Gastroesophageal sphincter (tissue), 3 donors: ENCODE measurements around the gene TXNL4A.

Experiments used
- EP300 ChIP-seq: sonication (generic); formaldehyde crosslinking; IDR thresholded peaks from one replicate; pipeline ENCODE4 v1.6.1; 2017; ENCODE audit warnings: antibody characterized with exemption, mild to moderate bottlenecking
- POLR2A ChIP-seq, 2 donors: fragments of 450-650 bp; IDR thresholded peaks; one replicate each; pipeline ENCODE4 v1.6.1; 2017; ENCODE audit warnings: antibody characterized with exemption in 2 of 2, mild to moderate bottlenecking in 2 of 2, moderate library complexity in 1 of 2
- POLR2AphosphoS5 ChIP-seq: sonication (generic); formaldehyde crosslinking; IDR thresholded peaks from one replicate; pipeline ENCODE4 v1.6.1; 2017; ENCODE audit warnings: antibody characterized with exemption
- TF ChIP-seq, protein P1 (sequence below), 4 experiments: fragments of 200-600 bp in 2 of 4; fragments of 450-650 bp in 2 of 4; sonication (generic) in 1 of 4; IDR thresholded peaks; one replicate each; pipeline ENCODE4 v1.5.1; 2017 to 2019; ENCODE audit warnings: antibody characterized with exemption in 4 of 4, mild to moderate bottlenecking in 2 of 4, moderate library complexity in 2 of 4

DNA sequence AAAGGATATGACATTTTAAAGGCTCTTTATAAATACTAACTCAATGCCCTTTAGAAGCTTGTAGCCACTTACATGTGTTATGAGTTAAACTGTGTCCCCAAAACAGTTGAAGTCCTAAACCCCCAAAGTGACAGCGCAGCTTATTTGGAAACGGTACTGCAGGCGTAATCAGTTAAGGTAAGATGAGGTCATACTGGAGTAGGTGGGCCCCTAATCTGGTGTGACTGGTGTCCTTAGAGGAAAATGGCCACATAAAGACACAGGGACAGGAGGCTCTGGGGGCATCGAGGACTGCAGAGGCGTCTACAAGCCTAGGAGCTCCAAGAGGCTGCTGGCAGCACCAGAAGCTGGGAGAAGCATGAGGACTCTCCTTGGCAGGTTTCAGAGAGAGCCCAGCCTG lies 8.5 kb downstream of the TXNL4A start:
- TF ChIP-seq, protein P1, sequence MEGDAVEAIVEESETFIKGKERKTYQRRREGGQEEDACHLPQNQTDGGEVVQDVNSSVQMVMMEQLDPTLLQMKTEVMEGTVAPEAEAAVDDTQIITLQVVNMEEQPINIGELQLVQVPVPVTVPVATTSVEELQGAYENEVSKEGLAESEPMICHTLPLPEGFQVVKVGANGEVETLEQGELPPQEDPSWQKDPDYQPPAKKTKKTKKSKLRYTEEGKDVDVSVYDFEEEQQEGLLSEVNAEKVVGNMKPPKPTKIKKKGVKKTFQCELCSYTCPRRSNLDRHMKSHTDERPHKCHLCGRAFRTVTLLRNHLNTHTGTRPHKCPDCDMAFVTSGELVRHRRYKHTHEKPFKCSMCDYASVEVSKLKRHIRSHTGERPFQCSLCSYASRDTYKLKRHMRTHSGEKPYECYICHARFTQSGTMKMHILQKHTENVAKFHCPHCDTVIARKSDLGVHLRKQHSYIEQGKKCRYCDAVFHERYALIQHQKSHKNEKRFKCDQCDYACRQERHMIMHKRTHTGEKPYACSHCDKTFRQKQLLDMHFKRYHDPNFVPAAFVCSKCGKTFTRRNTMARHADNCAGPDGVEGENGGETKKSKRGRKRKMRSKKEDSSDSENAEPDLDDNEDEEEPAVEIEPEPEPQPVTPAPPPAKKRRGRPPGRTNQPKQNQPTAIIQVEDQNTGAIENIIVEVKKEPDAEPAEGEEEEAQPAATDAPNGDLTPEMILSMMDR (IDR thresholded peaks at IDR 0.05), result no peak
- TF ChIP-seq POLR2A (IDR thresholded peaks at IDR 0.05) (no peak), POLR2AphosphoS5 (no peak), EP300 (no peak)
